ENCODE results near the gene RSU1.

The RSU1 gene

DNA sequence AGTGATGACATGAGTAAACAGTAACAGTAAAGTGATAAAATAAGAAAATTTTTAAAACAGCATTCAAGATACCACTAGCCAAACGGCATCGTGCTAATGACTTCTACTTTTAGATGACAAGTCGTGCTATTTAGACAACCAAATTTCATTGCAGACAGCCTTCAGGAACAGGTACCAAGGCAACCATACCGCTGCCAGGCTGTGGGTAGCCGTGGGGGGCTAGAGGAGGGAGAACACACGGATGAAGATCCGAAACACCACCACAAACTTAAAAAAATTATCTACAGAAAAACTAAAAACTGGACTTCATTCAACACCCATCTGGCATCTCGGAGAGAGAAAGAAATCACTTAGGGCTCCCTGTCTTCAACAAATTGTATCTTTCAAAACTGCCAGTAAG lies 89.6 kb downstream of the RSU1 start:
- TF ChIP-seq, protein P1, sequence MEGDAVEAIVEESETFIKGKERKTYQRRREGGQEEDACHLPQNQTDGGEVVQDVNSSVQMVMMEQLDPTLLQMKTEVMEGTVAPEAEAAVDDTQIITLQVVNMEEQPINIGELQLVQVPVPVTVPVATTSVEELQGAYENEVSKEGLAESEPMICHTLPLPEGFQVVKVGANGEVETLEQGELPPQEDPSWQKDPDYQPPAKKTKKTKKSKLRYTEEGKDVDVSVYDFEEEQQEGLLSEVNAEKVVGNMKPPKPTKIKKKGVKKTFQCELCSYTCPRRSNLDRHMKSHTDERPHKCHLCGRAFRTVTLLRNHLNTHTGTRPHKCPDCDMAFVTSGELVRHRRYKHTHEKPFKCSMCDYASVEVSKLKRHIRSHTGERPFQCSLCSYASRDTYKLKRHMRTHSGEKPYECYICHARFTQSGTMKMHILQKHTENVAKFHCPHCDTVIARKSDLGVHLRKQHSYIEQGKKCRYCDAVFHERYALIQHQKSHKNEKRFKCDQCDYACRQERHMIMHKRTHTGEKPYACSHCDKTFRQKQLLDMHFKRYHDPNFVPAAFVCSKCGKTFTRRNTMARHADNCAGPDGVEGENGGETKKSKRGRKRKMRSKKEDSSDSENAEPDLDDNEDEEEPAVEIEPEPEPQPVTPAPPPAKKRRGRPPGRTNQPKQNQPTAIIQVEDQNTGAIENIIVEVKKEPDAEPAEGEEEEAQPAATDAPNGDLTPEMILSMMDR (conservative IDR thresholded peaks at IDR 0.05) = no peak
- no peak for TF ChIP-seq ZFX (IDR thresholded peaks at IDR 0.05)
- H3K27ac ChIP-seq = no peak overlapping the region

DNA sequence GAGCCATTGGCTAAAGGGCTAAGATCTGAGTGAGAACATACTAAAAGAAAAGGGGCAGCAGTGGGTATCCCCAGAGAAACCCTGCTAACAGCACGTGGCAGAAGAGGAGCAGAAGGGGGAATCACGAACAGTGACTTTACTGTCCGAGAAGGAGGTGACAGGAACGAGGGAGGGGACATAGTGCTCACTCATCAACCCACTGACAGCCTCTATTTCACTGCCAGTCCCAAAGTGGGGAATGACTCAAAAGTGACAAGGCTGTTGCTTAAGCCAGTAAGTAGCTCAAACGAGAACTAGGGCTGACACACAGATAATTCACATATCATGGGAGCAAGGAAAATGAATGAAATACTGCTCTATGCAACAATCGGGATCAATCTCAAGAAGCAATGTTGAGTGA lies 92.7 kb downstream of the RSU1 start:
- TF ChIP-seq, protein P1 (conservative IDR thresholded peaks at IDR 0.05) = no peak
- TF ChIP-seq ZFX (IDR thresholded peaks at IDR 0.05) = no peak
- H3K27ac ChIP-seq = no peak overlapping the region

DNA sequence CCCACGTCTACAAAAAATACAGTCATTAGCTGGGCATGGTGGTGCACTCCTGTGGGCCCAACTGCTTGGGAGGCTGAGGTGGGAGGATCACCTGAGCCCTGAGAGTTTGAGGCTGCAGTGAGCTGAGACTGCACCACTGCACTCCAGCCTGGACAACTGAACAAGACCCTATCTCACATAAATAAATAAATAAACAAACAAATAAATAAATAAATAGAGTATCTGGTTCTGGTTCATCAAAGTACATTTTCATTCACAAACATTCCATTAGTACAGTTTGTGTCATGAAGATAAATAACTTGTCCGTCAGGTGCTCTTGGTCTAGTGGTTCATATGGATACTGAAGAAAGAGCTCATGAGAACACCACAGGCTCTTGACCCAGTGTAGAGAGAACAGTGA lies 96.4 kb downstream of the RSU1 start:
- no peak overlapping the region for H3K27ac ChIP-seq
- TF ChIP-seq, protein P1 (conservative IDR thresholded peaks at IDR 0.05) = no peak
- no peak for TF ChIP-seq ZFX (IDR thresholded peaks at IDR 0.05)

DNA sequence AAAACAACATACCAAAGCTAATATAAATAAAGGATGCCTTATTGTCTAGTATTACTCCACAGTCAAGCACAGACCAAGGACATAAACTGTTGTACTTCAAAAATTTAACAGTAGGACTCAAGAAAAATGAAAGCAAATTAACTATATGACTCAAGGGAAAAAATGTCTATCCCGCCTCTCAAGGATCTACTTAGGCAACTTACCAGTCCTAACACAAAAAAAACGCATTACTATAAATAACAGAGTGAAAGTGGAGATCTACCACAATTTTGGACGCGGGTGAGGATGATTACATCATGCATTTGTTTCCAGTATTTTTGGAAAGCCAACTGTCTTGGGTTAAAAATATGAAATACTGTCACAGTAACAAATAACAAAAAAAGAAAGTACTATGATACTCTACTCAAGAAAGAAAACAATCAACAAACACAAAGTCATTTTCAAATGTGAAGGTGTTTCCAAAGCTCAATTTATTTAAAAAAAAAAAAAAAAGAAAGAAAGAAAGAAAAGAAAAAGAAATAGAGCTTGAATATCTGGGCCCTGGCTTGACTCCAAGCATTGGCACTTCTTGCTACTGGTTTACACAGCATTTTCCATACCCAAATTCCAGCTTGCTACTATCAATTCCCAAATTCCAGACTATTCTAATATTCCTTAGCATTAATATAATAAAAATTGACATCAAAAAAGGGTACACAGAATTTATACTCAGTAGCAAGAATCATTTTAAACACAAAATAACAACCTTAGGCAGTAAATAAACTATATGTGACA lies 99.4 kb downstream of the RSU1 start:
- no peak overlapping the region for H3K27ac ChIP-seq
- no peak for TF ChIP-seq ZFX (IDR thresholded peaks at IDR 0.05)
- TF ChIP-seq, protein P1 (conservative IDR thresholded peaks at IDR 0.05) = no peak

DNA sequence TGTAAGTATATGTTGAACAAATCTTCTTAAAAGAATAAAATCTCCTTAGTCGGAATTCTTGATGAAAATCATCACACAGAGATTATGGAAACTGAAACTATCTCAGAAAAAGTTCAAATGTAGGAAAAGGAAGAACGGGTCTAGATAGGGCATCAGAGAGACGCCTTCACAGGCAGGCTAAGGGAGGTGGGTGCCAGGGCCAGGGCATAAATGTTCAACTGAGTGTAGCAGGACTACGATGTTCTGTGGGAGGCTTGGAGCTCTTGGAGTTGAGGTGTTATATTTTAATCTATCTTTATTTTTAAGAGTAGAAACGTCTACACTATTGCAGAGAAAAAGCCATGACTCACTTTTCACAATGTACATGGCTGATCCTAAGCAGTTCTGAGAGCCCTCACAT lies 101.2 kb downstream of the RSU1 start:
- TF ChIP-seq ZFX (IDR thresholded peaks at IDR 0.05) = no peak
- TF ChIP-seq, protein P1 (conservative IDR thresholded peaks at IDR 0.05) = no peak
- no peak overlapping the region for H3K27ac ChIP-seq

DNA sequence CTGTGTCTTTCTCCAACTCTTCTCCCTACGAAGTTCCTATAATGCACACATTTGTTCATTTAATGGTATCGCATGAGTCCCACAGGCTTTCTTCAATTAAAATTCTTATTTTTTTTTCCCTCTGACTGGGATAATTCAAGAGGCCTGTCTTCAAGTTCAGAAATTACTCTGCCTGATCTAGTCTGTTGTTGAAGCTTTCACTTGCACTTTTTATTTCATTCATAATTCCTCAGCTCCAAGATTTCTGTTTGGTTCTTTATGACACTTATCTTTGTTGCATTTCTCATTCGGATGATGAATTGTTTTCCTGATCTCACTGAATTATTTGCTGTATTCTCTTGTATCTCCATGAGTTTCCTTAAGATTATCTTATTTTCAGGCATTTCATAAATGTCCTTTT lies 103.9 kb downstream of the RSU1 start:
- TF ChIP-seq, protein P1 (conservative IDR thresholded peaks at IDR 0.05) = no peak
- no peak for TF ChIP-seq ZFX (IDR thresholded peaks at IDR 0.05)
- H3K27ac ChIP-seq = no peak overlapping the region

DNA sequence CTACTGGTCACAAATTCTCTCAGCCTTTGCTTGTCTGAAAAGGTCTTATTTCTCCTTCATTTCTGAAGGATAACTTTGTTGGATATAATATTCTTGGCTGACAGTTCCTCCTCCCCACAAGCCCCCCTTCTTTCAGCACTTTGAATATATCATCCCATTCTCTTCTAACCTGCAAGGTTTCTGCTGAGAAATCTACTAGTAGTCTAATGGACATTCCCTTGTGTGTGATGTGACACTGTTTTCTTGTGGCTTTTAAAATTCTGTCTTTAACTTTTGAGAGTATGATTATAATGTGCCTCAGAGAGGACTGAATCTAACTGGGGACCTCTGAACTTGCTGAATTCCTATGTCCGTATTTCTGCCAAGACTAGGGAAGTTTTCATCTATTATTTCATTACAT lies 104.3 kb downstream of the RSU1 start:
- TF ChIP-seq, protein P1 (conservative IDR thresholded peaks at IDR 0.05) = no peak
- TF ChIP-seq ZFX (IDR thresholded peaks at IDR 0.05) = no peak
- H3K27ac ChIP-seq = no peak overlapping the region

Data from C4-2B (cell line).